Measurements from ENCODE around the gene ITCH. TPM values are rescaled to one million over a fixed set of nuclear protein-coding genes. Genes with fewer than 3 reads are reported as not detected.

Gene ITCH
- total and polyA plus RNA-seq, 9 of the 15 experiments (the other 6 are each of a cell fraction or from before 2014, with no cell fraction given), result 7.5 to 53.0 (median 22.9) TPM

- BruUV-seq (replicated peaks), result no TSS peak
- H3K9me3 ChIP-seq (replicated peaks; ENCODE audit: control insufficient read depth, insufficient read depth, low read depth, low read length), result no peaks in the 10 kb centered on the region; the same call in 1 of the 2 replicates
- in situ Hi-C loops (cut with MboI), result loop anchor here (10.0 kb wide), 1 partner anchor 172 kb away; the partner anchor contains the start of gene TP53INP2
- H3K27ac ChIP-seq (ENCODE audit: extremely low read depth, low read depth, low read length), result no peak overlapping the region
- peaks cover 4% of the 10 kb centered on the region; the same call in 1 of the 3 replicates for H3K79me2 ChIP-seq (ENCODE audit: control insufficient read depth, insufficient read depth, low read length)
- ChIA-PET POLR2A (no interaction called here), CTCF (ENCODE audit: low intra/inter-chr PET ratio) (no interaction called here)
- DNase-seq (ENCODE audit: extremely low read depth in 1 of 4, low spot score in 3 of 4) (no peak), FAIRE-seq (no peak), ATAC-seq (no peak)
- H3K9me1 ChIP-seq (ENCODE audit: control insufficient read depth, insufficient read depth, low read length), result no peaks in the 10 kb centered on the region
- no peak overlapping the region for H2AFZ ChIP-seq (ENCODE audit: low read depth, low read length)
- H3K9ac ChIP-seq (ENCODE audit: insufficient read depth in 1 of 2, low read depth in 2 of 2, low read length in 2 of 2), result no peak overlapping the region
- H3K36me3 ChIP-seq (ENCODE audit: control insufficient read depth, insufficient read depth, low read length), result peaks cover 77% of the 10 kb centered on the region
- H3K4me3 ChIP-seq, result no peak overlapping the region
- H4K20me1 ChIP-seq (replicated peaks; ENCODE audit: control insufficient read depth, insufficient read depth, low read length), result peaks cover 3% of the 10 kb centered on the region; the same call in 1 of the 2 replicates
- 95% methylated on average over 8 of the region's 8 CpGs for WGBS (ENCODE audit: insufficient coverage, low coverage, missing lambda C conversion rate)
- no peak overlapping the region for H3K4me2 ChIP-seq (ENCODE audit: insufficient read depth, low read length)
- no peaks in the 10 kb centered on the region for H3K27me3 ChIP-seq (ENCODE audit: control insufficient read depth in 2 of 2, insufficient read depth in 2 of 2, low read length in 2 of 2)
- no peaks in the 10 kb centered on the region for H3K4me1 ChIP-seq (replicated peaks in 1 of 2; ENCODE audit: control insufficient read depth in 2 of 2, insufficient read depth in 2 of 2, low read length in 2 of 2)
- intact Hi-C loops (cut with micrococcal nuclease), result no loop called here
- TF ChIP-seq KLF10 (CRISPR knock-in tag; IDR thresholded peaks at IDR 0.05) (no peak), ADNP (tag; IDR thresholded peaks at IDR 0.05) (no peak), BMI1 (IDR thresholded peaks at IDR 0.05; ENCODE audit: low read length) (no peak), MLX (CRISPR knock-in tag; conservative IDR thresholded peaks at IDR 0.05) (no peak), ZNF586 (CRISPR knock-in tag; conservative IDR thresholded peaks at IDR 0.05) (no peak), CREB5 (CRISPR knock-in tag; IDR thresholded peaks at IDR 0.05) (no peak), FOXJ3 (CRISPR knock-in tag; IDR thresholded peaks at IDR 0.05) (no peak), MYBL2 (IDR thresholded peaks at IDR 0.05; ENCODE audit: low read depth) (no peak), MYBL2 (CRISPR knock-in tag; IDR thresholded peaks at IDR 0.05; ENCODE audit: borderline replicate concordance) (no peak), CBFA2T3 (IDR thresholded peaks at IDR 0.05) (no peak), ZNF584 (CRISPR knock-in tag; IDR thresholded peaks at IDR 0.05; ENCODE audit: low read depth) (no peak), ZBTB12 (CRISPR knock-in tag; IDR thresholded peaks at IDR 0.05) (no peak), PHF20 (IDR thresholded peaks at IDR 0.05; ENCODE audit: partially characterized antibody) (no peak), ZBTB43 (CRISPR knock-in tag; IDR thresholded peaks at IDR 0.05) (no peak), MTA1 (IDR thresholded peaks at IDR 0.05; ENCODE audit: borderline replicate concordance) (no peak), PATZ1 (CRISPR knock-in tag; IDR thresholded peaks at IDR 0.05; ENCODE audit: borderline replicate concordance) (no peak), NR2C2 (CRISPR knock-in tag; IDR thresholded peaks at IDR 0.05) (no peak), NR2C2 (tag; IDR thresholded peaks at IDR 0.05) (no peak)
Measured at GRCh38 chr20:34532320-34532719, 169.2 kb downstream of the ITCH start.
